Neural crest cell (in vitro differentiated cells): ENCODE data around the gene SIM2. TPM values are rescaled to one million over a fixed set of nuclear protein-coding genes. Genes with fewer than 3 reads are reported as not detected.
"Not testable (repeated sequence)": the region's sequence is repeated elsewhere in the genome, so short reads cannot be mapped to it uniquely, and the experiment has no call there.

Source experiments
- DNase-seq: peaks from one replicate; pipeline ENCODE4 v3.0.0; 2021; ENCODE audit warnings: low read depth, mixed read lengths, low spot score
- H3K27ac Mint-ChIP-seq: one replicate; pipeline ENCODE4 v1.8.0; 2021; ENCODE audit warnings: mild to moderate bottlenecking, mixed read lengths; ENCODE audit not compliant: unreplicated experiment
- H3K27me3 Mint-ChIP-seq: 2 replicates; pipeline ENCODE4 v1.8.0; 2021; ENCODE audit warnings: low read depth, mild to moderate bottlenecking, mixed read lengths
- H3K36me3 Mint-ChIP-seq: 2 replicates; pipeline ENCODE4 v1.8.0; 2021; ENCODE audit warnings: low read depth, mild to moderate bottlenecking, mixed read lengths
- H3K4me1 Mint-ChIP-seq: 2 replicates; pipeline ENCODE4 v1.8.0; 2021; ENCODE audit warnings: mixed read lengths
- H3K4me3 Mint-ChIP-seq: one replicate; pipeline ENCODE4 v1.8.0; 2021; ENCODE audit warnings: mild to moderate bottlenecking, mixed read lengths
- H3K9me3 Mint-ChIP-seq: 2 replicates; pipeline ENCODE4 v1.8.0; 2021; ENCODE audit warnings: mixed read lengths
- long read RNA-seq: library from polyadenylated mRNA; unstranded; transcript quantifications from one replicate; pipeline ENCODE4 v2.0.0, GENCODE V29; 2020
- total RNA-seq: library from RNA; stranded (reverse); gene quantifications from 2 replicates; pipeline ENCODE4 v1.2.1, GENCODE V29; 2021
- TF ChIP-seq, protein P1 (sequence below): fragments of 200-600 bp; sonication (generic); conservative IDR thresholded peaks from 2 replicates; pipeline ENCODE4 v1.5.0; 2021; ENCODE audit warnings: antibody characterized with exemption, mild to moderate bottlenecking

Gene SIM2, protein sequence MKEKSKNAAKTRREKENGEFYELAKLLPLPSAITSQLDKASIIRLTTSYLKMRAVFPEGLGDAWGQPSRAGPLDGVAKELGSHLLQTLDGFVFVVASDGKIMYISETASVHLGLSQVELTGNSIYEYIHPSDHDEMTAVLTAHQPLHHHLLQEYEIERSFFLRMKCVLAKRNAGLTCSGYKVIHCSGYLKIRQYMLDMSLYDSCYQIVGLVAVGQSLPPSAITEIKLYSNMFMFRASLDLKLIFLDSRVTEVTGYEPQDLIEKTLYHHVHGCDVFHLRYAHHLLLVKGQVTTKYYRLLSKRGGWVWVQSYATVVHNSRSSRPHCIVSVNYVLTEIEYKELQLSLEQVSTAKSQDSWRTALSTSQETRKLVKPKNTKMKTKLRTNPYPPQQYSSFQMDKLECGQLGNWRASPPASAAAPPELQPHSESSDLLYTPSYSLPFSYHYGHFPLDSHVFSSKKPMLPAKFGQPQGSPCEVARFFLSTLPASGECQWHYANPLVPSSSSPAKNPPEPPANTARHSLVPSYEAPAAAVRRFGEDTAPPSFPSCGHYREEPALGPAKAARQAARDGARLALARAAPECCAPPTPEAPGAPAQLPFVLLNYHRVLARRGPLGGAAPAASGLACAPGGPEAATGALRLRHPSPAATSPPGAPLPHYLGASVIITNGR
- total RNA-seq: not detected in 2 replicates
- long read RNA-seq, partial matches to known transcripts: 0 of 1 reads
- long read RNA-seq, other reads (novel, unspliced or antisense): 1 of 1 reads

DNA sequence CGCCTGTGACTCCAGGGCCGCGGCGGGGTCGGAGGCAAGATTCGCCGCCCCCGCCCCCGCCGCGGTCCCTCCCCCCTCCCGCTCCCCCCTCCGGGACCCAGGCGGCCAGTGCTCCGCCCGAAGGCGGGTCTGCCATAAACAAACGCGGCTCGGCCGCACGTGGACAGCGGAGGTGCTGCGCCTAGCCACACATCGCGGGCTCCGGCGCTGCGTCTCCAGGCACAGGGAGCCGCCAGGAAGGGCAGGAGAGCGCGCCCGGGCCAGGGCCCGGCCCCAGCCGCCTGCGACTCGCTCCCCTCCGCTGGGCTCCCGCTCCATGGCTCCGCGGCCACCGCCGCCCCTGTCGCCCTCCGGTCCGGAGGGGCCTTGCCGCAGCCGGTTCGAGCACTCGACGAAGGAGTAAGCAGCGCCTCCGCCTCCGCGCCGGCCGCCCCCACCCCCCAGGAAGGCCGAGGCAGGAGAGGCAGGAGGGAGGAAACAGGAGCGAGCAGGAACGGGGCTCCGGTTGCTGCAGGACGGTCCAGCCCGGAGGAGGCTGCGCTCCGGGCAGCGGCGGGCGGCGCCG lies at the start of gene SIM2:
Gene SIM2 (plus strand): TSS at position 135 of the 565 bp plus-strand sequence. CDS start 632 bp downstream, outside the sequence.
- H3K27me3 Mint-ChIP-seq: peaks cover 94% of the 10 kb centered on the region
- TF ChIP-seq, protein P1, sequence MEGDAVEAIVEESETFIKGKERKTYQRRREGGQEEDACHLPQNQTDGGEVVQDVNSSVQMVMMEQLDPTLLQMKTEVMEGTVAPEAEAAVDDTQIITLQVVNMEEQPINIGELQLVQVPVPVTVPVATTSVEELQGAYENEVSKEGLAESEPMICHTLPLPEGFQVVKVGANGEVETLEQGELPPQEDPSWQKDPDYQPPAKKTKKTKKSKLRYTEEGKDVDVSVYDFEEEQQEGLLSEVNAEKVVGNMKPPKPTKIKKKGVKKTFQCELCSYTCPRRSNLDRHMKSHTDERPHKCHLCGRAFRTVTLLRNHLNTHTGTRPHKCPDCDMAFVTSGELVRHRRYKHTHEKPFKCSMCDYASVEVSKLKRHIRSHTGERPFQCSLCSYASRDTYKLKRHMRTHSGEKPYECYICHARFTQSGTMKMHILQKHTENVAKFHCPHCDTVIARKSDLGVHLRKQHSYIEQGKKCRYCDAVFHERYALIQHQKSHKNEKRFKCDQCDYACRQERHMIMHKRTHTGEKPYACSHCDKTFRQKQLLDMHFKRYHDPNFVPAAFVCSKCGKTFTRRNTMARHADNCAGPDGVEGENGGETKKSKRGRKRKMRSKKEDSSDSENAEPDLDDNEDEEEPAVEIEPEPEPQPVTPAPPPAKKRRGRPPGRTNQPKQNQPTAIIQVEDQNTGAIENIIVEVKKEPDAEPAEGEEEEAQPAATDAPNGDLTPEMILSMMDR: no peak
- peak; percentile 25 for DNase-seq
- H3K9me3 Mint-ChIP-seq: no peaks in the 10 kb centered on the region
- no peaks in the 10 kb centered on the region for H3K36me3 Mint-ChIP-seq
- H3K27ac Mint-ChIP-seq: no peak within 1 kb of the TSS
- H3K4me3 Mint-ChIP-seq: no peak within 1 kb of the TSS
- peaks cover 11% of the 10 kb centered on the region for H3K4me1 Mint-ChIP-seq

DNA sequence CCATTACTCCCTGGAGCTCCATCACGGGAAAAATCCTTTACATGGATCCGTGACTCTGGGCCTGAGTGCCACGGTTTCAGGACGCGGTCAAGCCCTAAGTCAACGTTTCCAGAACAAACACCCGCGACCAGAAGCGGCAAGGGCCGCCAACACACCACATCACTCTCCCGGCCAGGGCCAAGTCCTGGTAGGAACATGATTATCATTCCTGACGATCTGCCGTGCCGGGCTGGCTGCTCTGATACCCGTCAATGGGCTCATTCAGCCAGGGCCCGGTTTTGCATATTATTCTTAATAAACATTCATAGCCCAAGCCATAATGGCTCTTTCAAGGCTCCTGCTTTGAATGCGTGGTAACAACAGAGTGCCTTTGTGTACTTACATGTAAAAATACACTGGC lies 44.6 kb upstream of the SIM2 start:
- Mint-ChIP-seq H3K9me3 (no peaks in the 10 kb centered on the region), H3K4me3 (no peak overlapping the region), H3K4me1 (peaks cover 8% of the 10 kb centered on the region), H3K27me3 (peaks cover 3% of the 10 kb centered on the region), H3K36me3 (peaks cover 2% of the 10 kb centered on the region), H3K27ac (peak overlapping the region; percentile 57)
- DNase-seq: peak; percentile 19
- TF ChIP-seq, protein P1: no peak

DNA sequence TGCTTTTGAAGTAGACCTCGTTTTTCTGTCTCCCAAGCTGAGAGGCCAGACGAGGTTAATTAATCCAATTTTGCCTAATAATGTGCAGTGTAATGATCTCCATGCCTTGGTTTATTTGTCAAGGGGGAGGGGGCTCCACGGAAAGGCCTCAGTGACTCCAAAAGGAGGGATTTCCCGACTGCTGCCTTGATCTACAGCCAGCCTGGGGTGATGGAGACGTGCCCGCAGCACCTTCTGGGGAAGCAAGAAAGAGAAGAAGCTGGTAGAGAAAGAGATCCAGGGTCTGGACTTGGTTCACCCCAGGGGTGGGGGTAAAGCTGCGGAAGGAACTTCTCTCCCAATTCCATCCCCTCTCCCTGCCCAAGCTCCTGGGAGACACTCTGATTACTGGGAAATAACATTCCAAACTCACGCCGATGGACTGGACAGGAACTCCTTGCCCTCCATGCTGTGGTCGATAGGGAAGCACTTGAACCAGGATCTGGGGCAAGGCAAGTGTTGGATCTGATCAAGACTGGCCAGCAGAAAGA lies 44.1 kb upstream of the SIM2 start:
- no peak overlapping the region for H3K27ac Mint-ChIP-seq
- no peaks in the 10 kb centered on the region for H3K9me3 Mint-ChIP-seq
- TF ChIP-seq, protein P1: no peak
- no peak overlapping the region for H3K4me3 Mint-ChIP-seq
- H3K36me3 Mint-ChIP-seq: peaks cover 2% of the 10 kb centered on the region
- H3K4me1 Mint-ChIP-seq: peaks cover 8% of the 10 kb centered on the region
- DNase-seq: no peak
- H3K27me3 Mint-ChIP-seq: peaks cover 3% of the 10 kb centered on the region

DNA sequence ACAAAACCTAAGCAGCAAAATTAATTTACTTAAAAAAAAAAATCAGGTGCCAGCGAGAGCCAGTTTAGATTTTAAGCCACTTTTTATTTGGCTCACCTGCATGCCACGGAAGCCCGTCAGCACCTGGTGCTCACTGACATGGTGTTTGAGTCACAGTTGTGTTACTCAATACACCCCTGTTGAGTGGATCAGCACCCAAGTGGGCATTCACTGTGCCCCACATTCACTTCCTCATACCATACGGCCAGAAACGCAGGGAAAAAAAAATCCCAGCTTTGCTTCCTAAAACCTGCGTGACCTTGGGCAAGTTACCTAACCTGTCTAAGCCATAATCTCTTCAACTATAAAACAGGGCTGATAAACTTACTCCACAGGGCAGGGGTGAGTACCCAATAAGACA lies 42.8 kb upstream of the SIM2 start:
- H3K36me3 Mint-ChIP-seq: peaks cover 2% of the 10 kb centered on the region
- no peak overlapping the region for H3K4me3 Mint-ChIP-seq
- no peak for DNase-seq
- no peaks in the 10 kb centered on the region for H3K9me3 Mint-ChIP-seq
- TF ChIP-seq, protein P1: no peak
- H3K27ac Mint-ChIP-seq: no peak overlapping the region
- peaks cover 6% of the 10 kb centered on the region for H3K27me3 Mint-ChIP-seq
- H3K4me1 Mint-ChIP-seq: peaks cover 8% of the 10 kb centered on the region

DNA sequence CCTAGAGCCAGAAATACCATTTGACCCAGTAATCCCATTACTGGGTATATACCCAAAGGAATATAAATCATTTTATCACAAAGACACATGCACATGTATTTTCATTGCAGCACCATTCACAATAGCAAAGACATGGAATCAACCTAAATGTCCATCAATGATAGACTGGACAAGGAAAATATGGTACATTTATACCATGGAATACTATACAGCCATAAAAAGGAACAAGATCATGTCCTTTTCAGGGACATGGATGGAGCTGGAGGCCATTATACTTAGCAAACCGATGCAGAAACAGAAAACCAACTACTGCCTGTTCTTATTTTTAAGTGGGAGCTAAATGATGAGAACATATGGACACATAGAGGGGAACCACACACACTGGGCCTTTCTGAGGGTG lies 41.6 kb upstream of the SIM2 start:
- peaks cover 11% of the 10 kb centered on the region for H3K4me1 Mint-ChIP-seq
- DNase-seq, H3K27me3 Mint-ChIP-seq, H3K4me3 Mint-ChIP-seq, H3K36me3 Mint-ChIP-seq, H3K27ac Mint-ChIP-seq, H3K9me3 Mint-ChIP-seq: not testable (repeated sequence)
